Neural cell (in vitro differentiated cells): ENCODE data around the gene OR6C1. TPM values are rescaled to one million over a fixed set of nuclear protein-coding genes. Genes with fewer than 3 reads are reported as not detected.

ENCODE experiments used
- H2AFZ ChIP-seq: fragments of 200-600, 300-800 bp; sonication (generic), shearing (Covaris generic); 2 replicates; pipeline ENCODE4 v1.6.0; 2014; ENCODE audit warnings: low read depth, mild to moderate bottlenecking, antibody characterized with exemption, low read length, moderate library complexity
- H3F3A ChIP-seq: fragments of 200-600 bp; shearing (Covaris generic); 2 replicates; pipeline ENCODE4 v1.6.1; 2016; ENCODE audit warnings: mild to moderate bottlenecking, moderate library complexity, mixed read lengths, antibody characterized with exemption, low read length; ENCODE audit not compliant: insufficient read depth, poor library complexity, severe bottlenecking
- H3K27ac ChIP-seq: fragments of 200-600, 300-800 bp; sonication (generic), shearing (Covaris generic); 2 replicates; pipeline ENCODE4 v1.5.1; 2014; ENCODE audit warnings: mild to moderate bottlenecking, low read length, moderate library complexity
- H3K27me3 ChIP-seq: fragments of 300-800, 200-600 bp; sonication (generic), shearing (Covaris generic); 2 replicates; pipeline ENCODE4 v1.6.0; 2014; ENCODE audit warnings: mild to moderate bottlenecking, low read depth, low read length, moderate library complexity; ENCODE audit not compliant: insufficient read depth
- H3K36me3 ChIP-seq: fragments of 300-800, 200-600 bp; sonication (generic), shearing (Covaris generic); 2 replicates; pipeline ENCODE4 v1.5.1; 2014; ENCODE audit warnings: mild to moderate bottlenecking, antibody characterized with exemption, low read length, moderate library complexity; ENCODE audit not compliant: insufficient read depth
- H3K4me2 ChIP-seq: fragments of 300-800, 200-600 bp; sonication (generic), shearing (Covaris generic); 2 replicates; pipeline ENCODE4 v1.6.0; 2014; ENCODE audit warnings: mild to moderate bottlenecking, low read length
- H3K4me3 ChIP-seq: fragments of 300-800, 200-600 bp; sonication (generic), shearing (Covaris generic); 2 replicates; pipeline ENCODE4 v1.5.1; 2014; ENCODE audit warnings: mild to moderate bottlenecking, low read length, moderate library complexity
- H3K79me2 ChIP-seq: fragments of 200-600 bp; shearing (Covaris generic); replicated peaks from 2 replicates; pipeline ENCODE4 v1.6.0; 2014; ENCODE audit warnings: mild to moderate bottlenecking, low read length, moderate library complexity; ENCODE audit not compliant: insufficient read depth
- H3K9ac ChIP-seq: fragments of 300-800, 200-600 bp; sonication (generic), shearing (Covaris generic); 2 replicates; pipeline ENCODE4 v1.6.1; 2016; ENCODE audit warnings: mild to moderate bottlenecking, low read length, mixed read lengths
- H3K9me2 ChIP-seq: fragments of 200-600 bp; shearing (Covaris generic); 2 replicates; pipeline ENCODE4 v1.6.1; 2016; ENCODE audit warnings: mild to moderate bottlenecking, low read length, mixed read lengths; ENCODE audit not compliant: insufficient read depth
- H3K9me3 ChIP-seq: fragments of 200-600, 300-800 bp; sonication (generic), shearing (Covaris generic); 2 replicates; pipeline ENCODE4 v1.6.1; 2016; ENCODE audit warnings: mild to moderate bottlenecking, mixed run types, low read length, moderate library complexity, mixed read lengths
- H4K20me1 ChIP-seq: fragments of 200-600 bp; shearing (Covaris generic); 2 replicates; pipeline ENCODE4 v1.6.1; 2016; ENCODE audit warnings: mild to moderate bottlenecking, mixed run types; ENCODE audit not compliant: insufficient read depth
- CTCF ChIP-seq: fragments of 450-650 bp; IDR thresholded peaks from 2 replicates; pipeline ENCODE4 v1.5.1; 2014; ENCODE audit warnings: antibody characterized with exemption, mild to moderate bottlenecking, moderate library complexity; ENCODE audit not compliant: poor library complexity, severe bottlenecking
- EP300 ChIP-seq: fragments of 450-650 bp; conservative IDR thresholded peaks from 2 replicates; pipeline ENCODE4 v1.6.1; 2014; ENCODE audit warnings: antibody characterized with exemption, mild to moderate bottlenecking, moderate library complexity; ENCODE audit not compliant: poor library complexity, severe bottlenecking
- EZH2 ChIP-seq: fragments of 200-600, 300-800 bp; shearing (Covaris generic), sonication (generic); IDR thresholded peaks from 2 replicates; pipeline ENCODE4 v1.6.1; 2014; ENCODE audit warnings: antibody characterized with exemption, low read length, borderline replicate concordance, mild to moderate bottlenecking; ENCODE audit not compliant: insufficient read depth, poor library complexity, severe bottlenecking
- MXI1 ChIP-seq: fragments of 450-650 bp; conservative IDR thresholded peaks from 2 replicates; pipeline ENCODE4 v1.6.1; 2014; ENCODE audit warnings: antibody characterized with exemption, mild to moderate bottlenecking; ENCODE audit not compliant: poor library complexity, severe bottlenecking
- POLR2AphosphoS5 ChIP-seq: IDR thresholded peaks from 2 replicates; pipeline ENCODE4 v1.6.1; 2012
- RAD21 ChIP-seq: fragments of 450-650 bp; conservative IDR thresholded peaks from 2 replicates; pipeline ENCODE4 v1.6.1; 2014; ENCODE audit warnings: antibody characterized with exemption, mild to moderate bottlenecking, moderate library complexity
- SMC3 ChIP-seq: fragments of 450-650 bp; conservative IDR thresholded peaks from 2 replicates; pipeline ENCODE4 v1.6.1; 2014; ENCODE audit warnings: antibody characterized with exemption, mild to moderate bottlenecking, moderate library complexity; ENCODE audit not compliant: poor library complexity
- TAF1 ChIP-seq: IDR thresholded peaks from 2 replicates; pipeline ENCODE4 v1.6.1; 2012; ENCODE audit warnings: low read depth
- polyA plus RNA-seq: library from polyadenylated mRNA; depleted of rRNA; stranded (reverse); fragments of >200 nt; gene quantifications from 2 replicates; pipeline ENCODE4 v1.2.3, GENCODE V29; 2014
- TF ChIP-seq, protein P1 (sequence below): IDR thresholded peaks from 2 replicates; pipeline ENCODE4 v1.6.1; 2012; ENCODE audit warnings: borderline replicate concordance

Gene OR6C1
- polyA plus RNA-seq, 1 donor from 2014 or later = not detected

- H3K4me2 ChIP-seq = no peak overlapping the region
- no peak overlapping the region for H3K9ac ChIP-seq
- H3F3A ChIP-seq = no peaks in the 10 kb centered on the region
- H3K9me2 ChIP-seq = no peaks in the 10 kb centered on the region
- H4K20me1 ChIP-seq = no peaks in the 10 kb centered on the region
- no peaks in the 10 kb centered on the region for H3K79me2 ChIP-seq
- H3K27me3 ChIP-seq = no peaks in the 10 kb centered on the region
- no peaks in the 10 kb centered on the region for H3K36me3 ChIP-seq
- H2AFZ ChIP-seq = no peak overlapping the region
- no peak overlapping the region for H3K27ac ChIP-seq
- no peaks in the 10 kb centered on the region for H3K9me3 ChIP-seq
- H3K4me3 ChIP-seq = no peak overlapping the region
- TF ChIP-seq, protein P1, sequence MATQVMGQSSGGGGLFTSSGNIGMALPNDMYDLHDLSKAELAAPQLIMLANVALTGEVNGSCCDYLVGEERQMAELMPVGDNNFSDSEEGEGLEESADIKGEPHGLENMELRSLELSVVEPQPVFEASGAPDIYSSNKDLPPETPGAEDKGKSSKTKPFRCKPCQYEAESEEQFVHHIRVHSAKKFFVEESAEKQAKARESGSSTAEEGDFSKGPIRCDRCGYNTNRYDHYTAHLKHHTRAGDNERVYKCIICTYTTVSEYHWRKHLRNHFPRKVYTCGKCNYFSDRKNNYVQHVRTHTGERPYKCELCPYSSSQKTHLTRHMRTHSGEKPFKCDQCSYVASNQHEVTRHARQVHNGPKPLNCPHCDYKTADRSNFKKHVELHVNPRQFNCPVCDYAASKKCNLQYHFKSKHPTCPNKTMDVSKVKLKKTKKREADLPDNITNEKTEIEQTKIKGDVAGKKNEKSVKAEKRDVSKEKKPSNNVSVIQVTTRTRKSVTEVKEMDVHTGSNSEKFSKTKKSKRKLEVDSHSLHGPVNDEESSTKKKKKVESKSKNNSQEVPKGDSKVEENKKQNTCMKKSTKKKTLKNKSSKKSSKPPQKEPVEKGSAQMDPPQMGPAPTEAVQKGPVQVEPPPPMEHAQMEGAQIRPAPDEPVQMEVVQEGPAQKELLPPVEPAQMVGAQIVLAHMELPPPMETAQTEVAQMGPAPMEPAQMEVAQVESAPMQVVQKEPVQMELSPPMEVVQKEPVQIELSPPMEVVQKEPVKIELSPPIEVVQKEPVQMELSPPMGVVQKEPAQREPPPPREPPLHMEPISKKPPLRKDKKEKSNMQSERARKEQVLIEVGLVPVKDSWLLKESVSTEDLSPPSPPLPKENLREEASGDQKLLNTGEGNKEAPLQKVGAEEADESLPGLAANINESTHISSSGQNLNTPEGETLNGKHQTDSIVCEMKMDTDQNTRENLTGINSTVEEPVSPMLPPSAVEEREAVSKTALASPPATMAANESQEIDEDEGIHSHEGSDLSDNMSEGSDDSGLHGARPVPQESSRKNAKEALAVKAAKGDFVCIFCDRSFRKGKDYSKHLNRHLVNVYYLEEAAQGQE = no peak
- TF ChIP-seq SMC3 (no peak), POLR2AphosphoS5 (no peak), EZH2 (no peak), EP300 (no peak), TAF1 (no peak), RAD21 (no peak), MXI1 (no peak), CTCF (no peak)
Observed at GRCh38 chr12:55365086-55365485, 50.9 kb downstream of the OR6C1 start.

Other genes starting within 250 kb of the OR6C1 start
- not detected in 2 replicates for gene OR9K2, start 187.9 kb upstream of the OR6C1 start, polyA plus RNA-seq
- gene OR10A7, start 93.3 kb upstream of the OR6C1 start, polyA plus RNA-seq = not detected in 2 replicates
- not detected in 2 replicates for gene OR6C74, start 69.7 kb upstream of the OR6C1 start, polyA plus RNA-seq
- not detected in 2 replicates for gene OR6C6, start 17.8 kb upstream of the OR6C1 start, polyA plus RNA-seq
- gene OR6C3, start 16.4 kb downstream of the OR6C1 start, polyA plus RNA-seq = not detected in 2 replicates
- not detected in 2 replicates for gene OR6C75, start 48.6 kb downstream of the OR6C1 start, polyA plus RNA-seq
- not detected in 2 replicates for gene OR6C65, start 86.2 kb downstream of the OR6C1 start, polyA plus RNA-seq
- not detected in 2 replicates for gene OR6C76, start 111.9 kb downstream of the OR6C1 start, polyA plus RNA-seq
- gene OR6C2, start 129.7 kb downstream of the OR6C1 start, polyA plus RNA-seq = not detected in 2 replicates
- gene OR6C70, start 155.8 kb downstream of the OR6C1 start, polyA plus RNA-seq = not detected in 2 replicates
- not detected in 2 replicates for gene OR6C68, start 178.0 kb downstream of the OR6C1 start, polyA plus RNA-seq
- gene OR6C4, start 235.3 kb downstream of the OR6C1 start, polyA plus RNA-seq = not detected in 2 replicates